Measurements from ENCODE around the gene KLHL26. TPM values are rescaled to one million over a fixed set of nuclear protein-coding genes. Genes with fewer than 3 reads are reported as not detected.
"Not testable (repeated sequence)": the region's sequence is repeated elsewhere in the genome, so short reads cannot be mapped to it uniquely, and the experiment has no call there.

Gene KLHL26
- total RNA-seq, 4 donors from 2014 or later: 13.4 to 20.2 (median 15.9) TPM

DNA sequence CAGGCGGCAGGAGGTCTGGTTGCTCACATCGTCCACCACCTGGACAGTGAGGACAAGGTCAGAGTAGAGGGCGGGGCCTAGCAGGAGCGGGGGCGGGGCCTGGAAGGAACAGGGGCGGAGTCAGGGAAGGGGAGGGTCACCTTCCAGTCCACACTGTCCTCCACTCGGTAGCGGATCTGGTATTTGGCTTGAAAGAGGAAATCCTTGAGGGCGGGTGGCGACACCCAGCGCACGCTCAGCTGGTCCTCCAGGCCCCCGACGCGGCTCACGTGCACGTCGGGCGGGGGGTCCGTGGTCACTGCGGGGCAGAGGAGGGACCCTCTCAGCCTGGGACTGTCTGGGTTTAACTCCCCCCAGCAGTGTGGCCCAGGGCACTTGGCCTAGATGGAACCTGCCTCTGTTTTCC lies 40.1 kb upstream of the KLHL26 start:
- Histone ChIP-seq H3K9me3 (no peaks in the 10 kb centered on the region), H3K4me3 (replicated peaks in 1 of 3) (no peak overlapping the region), H3K27me3 (no peaks in the 10 kb centered on the region), H3K4me1 (peaks cover 10 to 20% of the 10 kb centered on the region in 2 donors), H3K36me3 (no peaks in the 10 kb centered on the region), H3K27ac (no peak overlapping the region)
- intact Hi-C loops (cut with DNase I): loop anchor here (5.0 kb wide), 1 partner anchor 81 kb away; no protein-coding TSS in a partner anchor
- 15 to 65% methylated on average over 8 to 21 of the region's 21 CpGs for WGBS, 2 donors
- TF ChIP-seq POLR2A (IDR thresholded peaks at IDR 0.05): no peak
- TF ChIP-seq, protein P1, sequence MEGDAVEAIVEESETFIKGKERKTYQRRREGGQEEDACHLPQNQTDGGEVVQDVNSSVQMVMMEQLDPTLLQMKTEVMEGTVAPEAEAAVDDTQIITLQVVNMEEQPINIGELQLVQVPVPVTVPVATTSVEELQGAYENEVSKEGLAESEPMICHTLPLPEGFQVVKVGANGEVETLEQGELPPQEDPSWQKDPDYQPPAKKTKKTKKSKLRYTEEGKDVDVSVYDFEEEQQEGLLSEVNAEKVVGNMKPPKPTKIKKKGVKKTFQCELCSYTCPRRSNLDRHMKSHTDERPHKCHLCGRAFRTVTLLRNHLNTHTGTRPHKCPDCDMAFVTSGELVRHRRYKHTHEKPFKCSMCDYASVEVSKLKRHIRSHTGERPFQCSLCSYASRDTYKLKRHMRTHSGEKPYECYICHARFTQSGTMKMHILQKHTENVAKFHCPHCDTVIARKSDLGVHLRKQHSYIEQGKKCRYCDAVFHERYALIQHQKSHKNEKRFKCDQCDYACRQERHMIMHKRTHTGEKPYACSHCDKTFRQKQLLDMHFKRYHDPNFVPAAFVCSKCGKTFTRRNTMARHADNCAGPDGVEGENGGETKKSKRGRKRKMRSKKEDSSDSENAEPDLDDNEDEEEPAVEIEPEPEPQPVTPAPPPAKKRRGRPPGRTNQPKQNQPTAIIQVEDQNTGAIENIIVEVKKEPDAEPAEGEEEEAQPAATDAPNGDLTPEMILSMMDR (IDR thresholded peaks at IDR 0.05): no peak
- no peak for DNase-seq

DNA sequence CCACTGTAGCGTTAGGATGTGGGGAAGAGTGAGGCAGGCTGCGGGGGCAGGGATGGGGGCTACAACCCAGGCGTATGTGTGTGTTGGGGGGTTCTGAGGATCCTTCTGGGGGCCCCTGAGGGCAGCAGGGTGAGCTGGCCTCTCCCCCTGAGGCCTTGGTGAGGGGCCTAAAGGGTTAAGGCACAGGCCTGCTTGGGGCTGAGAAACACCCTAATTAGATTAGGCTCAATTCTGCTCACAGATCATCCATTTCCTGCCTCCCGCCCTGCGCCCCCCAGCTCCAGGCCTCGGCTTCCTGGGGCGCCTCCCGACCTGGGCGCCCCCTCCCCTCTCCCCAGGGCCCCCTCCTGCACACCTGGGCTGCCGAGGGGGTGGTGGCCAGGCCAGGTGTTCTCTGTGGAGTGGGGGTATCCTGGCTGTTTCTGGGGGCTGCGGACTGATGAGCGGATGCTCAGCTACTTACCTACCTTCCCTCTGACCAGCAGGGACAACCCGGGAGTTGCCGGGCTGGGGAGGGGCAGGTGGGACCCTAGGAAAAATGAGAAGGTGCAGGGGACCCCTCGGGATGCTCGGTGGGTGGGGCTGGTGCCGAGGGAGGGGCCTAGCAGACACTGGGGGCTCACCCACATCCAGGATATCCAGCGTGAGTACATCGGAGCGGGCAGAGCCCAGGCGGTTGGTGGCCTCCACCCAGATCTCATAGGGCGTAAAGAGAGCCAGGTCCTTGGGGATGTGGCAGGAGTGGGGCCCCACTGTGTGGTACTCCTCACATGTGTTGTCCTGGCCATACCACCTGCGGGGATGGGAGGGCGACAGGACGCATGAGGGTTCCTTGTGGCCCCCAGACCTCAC lies 38.8 kb upstream of the KLHL26 start:
- H3K36me3 ChIP-seq: no peaks in the 10 kb centered on the region
- WGBS, 2 donors: 54 to 62% methylated on average over 14 to 25 of the region's 25 CpGs
- TF ChIP-seq, protein P1 (IDR thresholded peaks at IDR 0.05): no peak
- TF ChIP-seq POLR2A (IDR thresholded peaks at IDR 0.05): no peak
- no peaks in the 10 kb centered on the region for H3K27me3 ChIP-seq
- DNase-seq: no peak
- H3K9me3 ChIP-seq: no peaks in the 10 kb centered on the region
- H3K27ac ChIP-seq: no peak overlapping the region
- H3K4me1 ChIP-seq: peaks cover 10 to 20% of the 10 kb centered on the region in 2 donors
- intact Hi-C loops (cut with DNase I): loop anchor here (5.0 kb wide), 1 partner anchor 79 kb away; no protein-coding TSS in a partner anchor
- no peak overlapping the region for H3K4me3 ChIP-seq (replicated peaks in 1 of 3)

DNA sequence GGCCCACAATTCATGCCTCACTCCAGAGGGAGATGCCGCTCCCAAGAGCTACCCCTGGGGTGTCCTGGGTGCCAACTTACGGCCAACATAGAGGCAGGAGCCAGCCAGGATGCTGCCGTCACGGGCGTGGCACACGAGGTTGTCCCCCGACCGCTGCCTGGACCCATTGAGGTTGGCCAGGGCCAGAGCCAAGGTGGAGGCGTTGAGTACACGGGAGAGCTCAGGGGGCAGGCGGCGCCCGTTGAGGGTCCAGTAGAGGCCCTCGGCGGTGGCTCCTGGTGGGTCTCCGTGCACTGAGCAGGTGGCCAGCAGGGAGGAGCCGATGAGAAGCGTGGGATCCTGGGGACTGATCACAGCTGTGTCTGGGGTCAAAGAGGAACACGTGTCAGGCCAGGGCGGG lies 37.3 kb upstream of the KLHL26 start:
- no peak for DNase-seq
- intact Hi-C loops (cut with DNase I): loop anchor here (5.0 kb wide), 1 partner anchor 78 kb away; no protein-coding TSS in a partner anchor
- no peak overlapping the region for H3K4me3 ChIP-seq (replicated peaks in 1 of 3)
- H3K9me3 ChIP-seq: no peaks in the 10 kb centered on the region
- WGBS, 2 donors: 72 to 86% methylated on average over 4 to 20 of the region's 20 CpGs
- H3K27ac ChIP-seq: no peak overlapping the region
- H3K27me3 ChIP-seq: peaks cover 9% of the 10 kb centered on the region
- H3K36me3 ChIP-seq: no peaks in the 10 kb centered on the region
- H3K4me1 ChIP-seq: peaks cover 8 to 16% of the 10 kb centered on the region in 2 donors
- TF ChIP-seq, protein P1 (IDR thresholded peaks at IDR 0.05): no peak
- no peak for TF ChIP-seq POLR2A (IDR thresholded peaks at IDR 0.05)

GRCh38 chr19:18600692-18601397 lies 36.0 kb upstream of the KLHL26 start:
- H3K9me3 ChIP-seq; DNase-seq; H3K4me3 ChIP-seq (replicated peaks in 1 of 3); intact Hi-C loops (cut with DNase I); H3K4me1 ChIP-seq; H3K36me3 ChIP-seq; H3K27ac ChIP-seq: not testable (repeated sequence)
- H3K27me3 ChIP-seq: peaks cover 17% of the 10 kb centered on the region
- 90 to 93% methylated on average over 15 of the region's 15 CpGs for WGBS, 2 donors

DNA sequence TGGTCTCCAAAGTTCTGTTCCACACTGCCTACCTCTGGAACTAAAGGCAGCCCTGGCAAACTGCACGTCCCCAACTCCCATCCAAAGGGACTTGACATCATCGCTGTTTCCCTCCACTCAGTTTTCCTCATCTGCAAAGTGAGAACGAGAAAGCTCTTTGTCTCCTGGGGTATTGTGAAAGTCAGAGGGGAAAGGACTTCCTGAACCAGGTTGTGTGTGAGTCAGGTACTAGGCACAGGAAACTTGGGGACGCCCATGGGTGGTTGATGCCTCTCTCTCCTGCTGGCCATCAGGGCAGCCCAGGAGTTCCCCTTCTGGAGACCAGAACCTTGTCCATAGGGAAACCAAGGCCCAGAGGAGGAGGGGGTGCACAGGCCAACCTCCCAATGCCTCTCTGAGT lies 35.0 kb upstream of the KLHL26 start:
- TF ChIP-seq POLR2A (IDR thresholded peaks at IDR 0.05): no peak
- TF ChIP-seq, protein P1 (IDR thresholded peaks at IDR 0.05): no peak
- Histone ChIP-seq H3K4me1 (peaks cover 0 to 14% of the 10 kb centered on the region in 2 donors), H3K27ac (no peak overlapping the region), H3K36me3 (no peaks in the 10 kb centered on the region), H3K27me3 (peaks cover 17% of the 10 kb centered on the region), H3K4me3 (replicated peaks in 1 of 3) (no peak overlapping the region), H3K9me3 (no peaks in the 10 kb centered on the region)
- 71 to 84% methylated on average over 4 of the region's 4 CpGs for WGBS, 2 donors
- intact Hi-C loops (cut with DNase I): no loop called here
- no peak for DNase-seq

Measured in thyroid gland (tissue), 4 donors.